WTC11 (cell line): ENCODE data around the gene MACC1. TPM values are rescaled to one million over a fixed set of nuclear protein-coding genes. Genes with fewer than 3 reads are reported as not detected.

ENCODE experiments used
- ATAC-seq: fragments of 200-7000 bp; cut with Tn5 transposase; 2 replicates; pipeline ENCODE4 v1.10.0; 2021; ENCODE audit warnings: mild to moderate bottlenecking, moderate library complexity
- CTCF ChIA-PET: fragments of 300-600 bp; sonication (Branson Sonifier 250); formaldehyde crosslinking; loops from one replicate; lab custom pipeline; 2021; ENCODE audit warnings: antibody characterized with exemption; lab: Charles Lee
- POLR2A ChIA-PET: fragments of 350-600 bp; sonication (Branson Sonifier 250); formaldehyde crosslinking; loops from one replicate; lab custom pipeline; 2021; ENCODE audit warnings: antibody characterized with exemption; lab: Charles Lee
- DNase-seq: peaks from one replicate; pipeline ENCODE4 v3.0.0; 2021; ENCODE audit warnings: low spot score
- H3K27ac Mint-ChIP-seq: 2 replicates; pipeline ENCODE4 v1.8.0; 2021; ENCODE audit warnings: mixed read lengths
- H3K27me3 Mint-ChIP-seq: 2 replicates; pipeline ENCODE4 v1.8.0; 2021; ENCODE audit warnings: low read depth, mild to moderate bottlenecking, moderate library complexity, mixed read lengths
- H3K36me3 Mint-ChIP-seq: 2 replicates; pipeline ENCODE4 v1.8.0; 2021; ENCODE audit warnings: mixed read lengths
- H3K4me1 Mint-ChIP-seq: 2 replicates; pipeline ENCODE4 v1.8.0; 2022; ENCODE audit warnings: mixed read lengths
- H3K4me3 Mint-ChIP-seq: 2 replicates; pipeline ENCODE4 v1.8.0; 2021; ENCODE audit warnings: mild to moderate bottlenecking, moderate library complexity, mixed read lengths
- H3K9me3 Mint-ChIP-seq: 2 replicates; pipeline ENCODE4 v1.8.0; 2021; ENCODE audit warnings: mixed read lengths
- ATF1 ChIP-seq: sonication (generic); formaldehyde crosslinking; IDR thresholded peaks from 2 replicates; pipeline ENCODE4 v1.8.1; 2023; ENCODE audit warnings: mild to moderate bottlenecking, moderate library complexity, missing genetic modification reagents
- CBFB ChIP-seq: sonication (generic); formaldehyde crosslinking; IDR thresholded peaks from 2 replicates; pipeline ENCODE4 v1.8.1; 2022; ENCODE audit warnings: mild to moderate bottlenecking, low read depth, missing genetic modification reagents
- CREM ChIP-seq: sonication (generic); formaldehyde crosslinking; IDR thresholded peaks from 2 replicates; pipeline ENCODE4 v1.8.1; 2022; ENCODE audit warnings: mild to moderate bottlenecking, missing genetic modification reagents, moderate library complexity
- HMGA2 ChIP-seq: fragments of 250-450 bp; sonication (Bioruptor Pico); IDR thresholded peaks from 2 replicates; pipeline ENCODE4 v1.4.0; 2021; ENCODE audit warnings: mild to moderate bottlenecking, moderate library complexity
- MYBL2 ChIP-seq: sonication (generic); formaldehyde crosslinking; IDR thresholded peaks from 2 replicates; pipeline ENCODE4 v1.8.1; 2023; ENCODE audit warnings: mild to moderate bottlenecking, moderate library complexity, missing genetic modification reagents
- NFATC4 ChIP-seq: fragments of 250-450 bp; sonication (Bioruptor Pico); IDR thresholded peaks from 2 replicates; pipeline ENCODE4 v1.9.0; 2021; ENCODE audit warnings: mild to moderate bottlenecking
- NR1H2 ChIP-seq: sonication (generic); formaldehyde crosslinking; IDR thresholded peaks from 2 replicates; pipeline ENCODE4 v1.9.0; 2021; ENCODE audit warnings: mild to moderate bottlenecking, moderate library complexity, missing genetic modification reagents
- OVOL2 ChIP-seq: fragments of 250-450 bp; sonication (Bioruptor Pico); IDR thresholded peaks from 2 replicates; pipeline ENCODE4 v1.9.0; 2021; ENCODE audit warnings: mild to moderate bottlenecking, borderline replicate concordance
- SMAD3 ChIP-seq: sonication (generic); formaldehyde crosslinking; IDR thresholded peaks from 2 replicates; pipeline ENCODE4 v1.8.0; 2022; ENCODE audit warnings: missing genetic modification reagents, mild to moderate bottlenecking, borderline replicate concordance
- SOX15 ChIP-seq: fragments of 250-450 bp; sonication (Bioruptor Pico); IDR thresholded peaks from 2 replicates; pipeline ENCODE4 v1.9.0; 2021; ENCODE audit warnings: mild to moderate bottlenecking
- TCF7 ChIP-seq: sonication (generic); formaldehyde crosslinking; IDR thresholded peaks from 2 replicates; pipeline ENCODE4 v1.8.0; 2022; ENCODE audit warnings: mild to moderate bottlenecking, low read depth, missing genetic modification reagents, moderate library complexity
- TEAD4 ChIP-seq: sonication (generic); formaldehyde crosslinking; IDR thresholded peaks from 2 replicates; pipeline ENCODE4 v1.8.0; 2022; ENCODE audit warnings: mild to moderate bottlenecking, missing genetic modification reagents
- TP53 ChIP-seq: sonication (generic); formaldehyde crosslinking; IDR thresholded peaks from 2 replicates; pipeline ENCODE4 v1.8.1; 2023; ENCODE audit warnings: mild to moderate bottlenecking, missing genetic modification reagents
- ZNF219 ChIP-seq: sonication (generic); formaldehyde crosslinking; IDR thresholded peaks from 2 replicates; pipeline ENCODE4 v1.8.0; 2023; ENCODE audit warnings: missing genetic modification reagents, mild to moderate bottlenecking, borderline replicate concordance
- ZNF317 ChIP-seq: sonication (generic); formaldehyde crosslinking; IDR thresholded peaks from 2 replicates; pipeline ENCODE4 v1.8.1; 2023; ENCODE audit warnings: low read depth, mild to moderate bottlenecking, moderate library complexity, missing genetic modification reagents, borderline replicate concordance
- total RNA-seq: library from RNA; stranded (reverse); gene quantifications from 3 replicates; pipeline ENCODE4 v1.2.3, GENCODE V29; 2021
- TF ChIP-seq, protein P1 (sequence below): fragments of 250-450 bp; sonication (Bioruptor Pico); IDR thresholded peaks from 2 replicates; pipeline ENCODE4 v1.9.0; 2021; ENCODE audit warnings: mild to moderate bottlenecking, borderline replicate concordance
- TF ChIP-seq, protein P2 (sequence below): fragments of 250-450 bp; sonication (Bioruptor Pico); IDR thresholded peaks from 2 replicates; pipeline ENCODE4 v1.9.0; 2021; ENCODE audit warnings: moderate library complexity, mild to moderate bottlenecking, inconsistent platforms, borderline replicate concordance
- TF ChIP-seq, protein P3 (sequence below): fragments of 250-450 bp; sonication (Bioruptor Pico); IDR thresholded peaks from 2 replicates; pipeline ENCODE4 v1.8.0; 2021; ENCODE audit warnings: mild to moderate bottlenecking
- TF ChIP-seq, protein P4 (sequence below): sonication (generic); formaldehyde crosslinking; IDR thresholded peaks from 2 replicates; pipeline ENCODE4 v1.8.0; 2022; ENCODE audit warnings: mild to moderate bottlenecking, missing genetic modification reagents
- TF ChIP-seq, protein P5 (sequence below): sonication (generic); formaldehyde crosslinking; IDR thresholded peaks from 2 replicates; pipeline ENCODE4 v1.8.0; 2022; ENCODE audit warnings: missing genetic modification reagents

MACC1 gene
- total RNA-seq, 1 experiment from 2014 or later: 14.6 TPM

DNA sequence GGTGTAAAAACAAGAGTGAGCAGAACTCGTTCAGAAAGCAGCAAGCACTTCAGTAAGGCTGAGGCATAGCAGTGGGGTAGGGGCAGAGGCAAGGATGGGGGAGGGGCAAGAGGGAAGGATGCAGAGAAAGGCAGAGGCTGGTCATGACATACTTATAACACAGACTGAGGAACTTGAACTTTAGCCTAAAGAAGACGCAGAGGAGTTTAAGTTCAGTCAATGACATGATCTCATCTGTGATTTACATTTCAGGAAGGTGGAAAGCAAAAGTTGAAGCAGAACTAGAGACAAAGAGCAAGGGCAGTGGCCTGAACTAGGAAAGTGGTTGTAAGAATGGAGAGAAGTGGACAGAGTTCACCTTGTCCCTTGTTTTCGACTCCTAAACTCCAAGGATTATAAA is 15.8 kb downstream of the MACC1 start (continued):
- TF ChIP-seq, protein P1, sequence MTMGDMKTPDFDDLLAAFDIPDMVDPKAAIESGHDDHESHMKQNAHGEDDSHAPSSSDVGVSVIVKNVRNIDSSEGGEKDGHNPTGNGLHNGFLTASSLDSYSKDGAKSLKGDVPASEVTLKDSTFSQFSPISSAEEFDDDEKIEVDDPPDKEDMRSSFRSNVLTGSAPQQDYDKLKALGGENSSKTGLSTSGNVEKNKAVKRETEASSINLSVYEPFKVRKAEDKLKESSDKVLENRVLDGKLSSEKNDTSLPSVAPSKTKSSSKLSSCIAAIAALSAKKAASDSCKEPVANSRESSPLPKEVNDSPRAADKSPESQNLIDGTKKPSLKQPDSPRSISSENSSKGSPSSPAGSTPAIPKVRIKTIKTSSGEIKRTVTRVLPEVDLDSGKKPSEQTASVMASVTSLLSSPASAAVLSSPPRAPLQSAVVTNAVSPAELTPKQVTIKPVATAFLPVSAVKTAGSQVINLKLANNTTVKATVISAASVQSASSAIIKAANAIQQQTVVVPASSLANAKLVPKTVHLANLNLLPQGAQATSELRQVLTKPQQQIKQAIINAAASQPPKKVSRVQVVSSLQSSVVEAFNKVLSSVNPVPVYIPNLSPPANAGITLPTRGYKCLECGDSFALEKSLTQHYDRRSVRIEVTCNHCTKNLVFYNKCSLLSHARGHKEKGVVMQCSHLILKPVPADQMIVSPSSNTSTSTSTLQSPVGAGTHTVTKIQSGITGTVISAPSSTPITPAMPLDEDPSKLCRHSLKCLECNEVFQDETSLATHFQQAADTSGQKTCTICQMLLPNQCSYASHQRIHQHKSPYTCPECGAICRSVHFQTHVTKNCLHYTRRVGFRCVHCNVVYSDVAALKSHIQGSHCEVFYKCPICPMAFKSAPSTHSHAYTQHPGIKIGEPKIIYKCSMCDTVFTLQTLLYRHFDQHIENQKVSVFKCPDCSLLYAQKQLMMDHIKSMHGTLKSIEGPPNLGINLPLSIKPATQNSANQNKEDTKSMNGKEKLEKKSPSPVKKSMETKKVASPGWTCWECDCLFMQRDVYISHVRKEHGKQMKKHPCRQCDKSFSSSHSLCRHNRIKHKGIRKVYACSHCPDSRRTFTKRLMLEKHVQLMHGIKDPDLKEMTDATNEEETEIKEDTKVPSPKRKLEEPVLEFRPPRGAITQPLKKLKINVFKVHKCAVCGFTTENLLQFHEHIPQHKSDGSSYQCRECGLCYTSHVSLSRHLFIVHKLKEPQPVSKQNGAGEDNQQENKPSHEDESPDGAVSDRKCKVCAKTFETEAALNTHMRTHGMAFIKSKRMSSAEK (CRISPR knock-in tag): no peak
- no peak for TF ChIP-seq ZNF317 (CRISPR knock-in tag)
- TF ChIP-seq NR1H2 (CRISPR knock-in tag): no peak
- no peak for TF ChIP-seq OVOL2 (CRISPR knock-in tag)
- TF ChIP-seq ATF1 (CRISPR knock-in tag): no peak
- no peak for TF ChIP-seq SMAD3 (CRISPR knock-in tag)
- no peak for TF ChIP-seq HMGA2

- peak overlapping the region; percentile 41; the same call in 1 of the 2 replicates for H3K27ac Mint-ChIP-seq
Measured at GRCh38 chr7:20200971-20201370, 16.2 kb downstream of the MACC1 start.

More at GRCh38 chr7:20200971-20201370, 16.2 kb downstream of the MACC1 start:
- CTCF ChIA-PET: interaction anchor here (0.7 kb wide), 1 partner anchor 453 kb away, joined by 3 read pairs; no protein-coding TSS in a partner anchor
- peaks cover 27% of the 10 kb centered on the region for H3K4me1 Mint-ChIP-seq
- no peaks in the 10 kb centered on the region for H3K36me3 Mint-ChIP-seq
- TF ChIP-seq, protein P2, sequence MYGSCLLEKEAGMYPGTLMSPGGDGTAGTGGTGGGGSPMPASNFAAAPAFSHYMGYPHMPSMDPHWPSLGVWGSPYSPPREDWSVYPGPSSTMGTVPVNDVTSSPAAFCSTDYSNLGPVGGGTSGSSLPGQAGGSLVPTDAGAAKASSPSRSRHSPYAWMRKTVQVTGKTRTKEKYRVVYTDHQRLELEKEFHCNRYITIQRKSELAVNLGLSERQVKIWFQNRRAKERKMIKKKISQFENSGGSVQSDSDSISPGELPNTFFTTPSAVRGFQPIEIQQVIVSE (CRISPR knock-in tag): no peak
- TF ChIP-seq, protein P3, sequence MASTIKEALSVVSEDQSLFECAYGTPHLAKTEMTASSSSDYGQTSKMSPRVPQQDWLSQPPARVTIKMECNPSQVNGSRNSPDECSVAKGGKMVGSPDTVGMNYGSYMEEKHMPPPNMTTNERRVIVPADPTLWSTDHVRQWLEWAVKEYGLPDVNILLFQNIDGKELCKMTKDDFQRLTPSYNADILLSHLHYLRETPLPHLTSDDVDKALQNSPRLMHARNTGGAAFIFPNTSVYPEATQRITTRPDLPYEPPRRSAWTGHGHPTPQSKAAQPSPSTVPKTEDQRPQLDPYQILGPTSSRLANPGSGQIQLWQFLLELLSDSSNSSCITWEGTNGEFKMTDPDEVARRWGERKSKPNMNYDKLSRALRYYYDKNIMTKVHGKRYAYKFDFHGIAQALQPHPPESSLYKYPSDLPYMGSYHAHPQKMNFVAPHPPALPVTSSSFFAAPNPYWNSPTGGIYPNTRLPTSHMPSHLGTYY (CRISPR knock-in tag): no peak
- TF ChIP-seq SOX15 (CRISPR knock-in tag) (no peak), CBFB (CRISPR knock-in tag) (no peak), TP53 (CRISPR knock-in tag) (no peak), CREM (CRISPR knock-in tag) (no peak), TEAD4 (CRISPR knock-in tag) (no peak), MYBL2 (CRISPR knock-in tag) (no peak), NFATC4 (CRISPR knock-in tag) (no peak), TCF7 (CRISPR knock-in tag) (no peak), ZNF219 (CRISPR knock-in tag) (no peak)
- TF ChIP-seq, protein P1 (CRISPR knock-in tag): no peak
- TF ChIP-seq, protein P4, sequence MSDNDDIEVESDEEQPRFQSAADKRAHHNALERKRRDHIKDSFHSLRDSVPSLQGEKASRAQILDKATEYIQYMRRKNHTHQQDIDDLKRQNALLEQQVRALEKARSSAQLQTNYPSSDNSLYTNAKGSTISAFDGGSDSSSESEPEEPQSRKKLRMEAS: no peak
- TF ChIP-seq, protein P5, sequence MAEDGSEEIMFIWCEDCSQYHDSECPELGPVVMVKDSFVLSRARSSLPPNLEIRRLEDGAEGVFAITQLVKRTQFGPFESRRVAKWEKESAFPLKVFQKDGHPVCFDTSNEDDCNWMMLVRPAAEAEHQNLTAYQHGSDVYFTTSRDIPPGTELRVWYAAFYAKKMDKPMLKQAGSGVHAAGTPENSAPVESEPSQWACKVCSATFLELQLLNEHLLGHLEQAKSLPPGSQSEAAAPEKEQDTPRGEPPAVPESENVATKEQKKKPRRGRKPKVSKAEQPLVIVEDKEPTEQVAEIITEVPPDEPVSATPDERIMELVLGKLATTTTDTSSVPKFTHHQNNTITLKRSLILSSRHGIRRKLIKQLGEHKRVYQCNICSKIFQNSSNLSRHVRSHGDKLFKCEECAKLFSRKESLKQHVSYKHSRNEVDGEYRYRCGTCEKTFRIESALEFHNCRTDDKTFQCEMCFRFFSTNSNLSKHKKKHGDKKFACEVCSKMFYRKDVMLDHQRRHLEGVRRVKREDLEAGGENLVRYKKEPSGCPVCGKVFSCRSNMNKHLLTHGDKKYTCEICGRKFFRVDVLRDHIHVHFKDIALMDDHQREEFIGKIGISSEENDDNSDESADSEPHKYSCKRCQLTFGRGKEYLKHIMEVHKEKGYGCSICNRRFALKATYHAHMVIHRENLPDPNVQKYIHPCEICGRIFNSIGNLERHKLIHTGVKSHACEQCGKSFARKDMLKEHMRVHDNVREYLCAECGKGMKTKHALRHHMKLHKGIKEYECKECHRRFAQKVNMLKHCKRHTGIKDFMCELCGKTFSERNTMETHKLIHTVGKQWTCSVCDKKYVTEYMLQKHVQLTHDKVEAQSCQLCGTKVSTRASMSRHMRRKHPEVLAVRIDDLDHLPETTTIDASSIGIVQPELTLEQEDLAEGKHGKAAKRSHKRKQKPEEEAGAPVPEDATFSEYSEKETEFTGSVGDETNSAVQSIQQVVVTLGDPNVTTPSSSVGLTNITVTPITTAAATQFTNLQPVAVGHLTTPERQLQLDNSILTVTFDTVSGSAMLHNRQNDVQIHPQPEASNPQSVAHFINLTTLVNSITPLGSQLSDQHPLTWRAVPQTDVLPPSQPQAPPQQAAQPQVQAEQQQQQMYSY (CRISPR knock-in tag): no peak
- no peaks in the 10 kb centered on the region for H3K27me3 Mint-ChIP-seq
- no peak overlapping the region for H3K4me3 Mint-ChIP-seq
- no peaks in the 10 kb centered on the region; the same call in 1 of the 2 replicates for H3K9me3 Mint-ChIP-seq
- DNase-seq (no peak), ATAC-seq (peak; percentile 25)
- POLR2A ChIA-PET: no interaction called here
